BLaER1 treated with 17β-estradiol and CSF1 and Interleukin-3, amounts not matched to agents 10 nM and 100 nM (cell line): ENCODE data around the gene PRKAG1.

Experiments used
- H3K27ac ChIP-seq, 11 experiments: shearing (Covaris generic); formaldehyde crosslinking; 2 replicates each; pipeline ENCODE4 v1.8.1; 2022
- H3K27me3 ChIP-seq, 11 experiments: shearing (Covaris generic); formaldehyde crosslinking; 2 replicates each; pipeline ENCODE4 v1.8.1; 2022
- H3K36me3 ChIP-seq, 11 experiments: shearing (Covaris generic); formaldehyde crosslinking; 2 replicates each; pipeline ENCODE4 v1.8.1; 2022
- H3K4me1 ChIP-seq, 10 experiments: shearing (Covaris generic); formaldehyde crosslinking; 2 replicates each; pipeline ENCODE4 v1.8.1; 2022
- H3K4me2 ChIP-seq, 11 experiments: shearing (Covaris generic); formaldehyde crosslinking; 2 replicates each; pipeline ENCODE4 v1.8.1; 2022
- H3K4me3 ChIP-seq, 10 experiments: shearing (Covaris generic); formaldehyde crosslinking; 2 replicates each; pipeline ENCODE4 v1.8.1; 2022
- H3K9ac ChIP-seq, 11 experiments: shearing (Covaris generic); formaldehyde crosslinking; 2 replicates each; pipeline ENCODE4 v1.8.1; 2022
- H3K9me3 ChIP-seq, 11 experiments: shearing (Covaris generic); formaldehyde crosslinking; replicated peaks in 1 of 11; 2 replicates each; pipeline ENCODE4 v1.8.1; 2022
- H4K20me1 ChIP-seq, 11 experiments: shearing (Covaris generic); formaldehyde crosslinking; 2 replicates each; pipeline ENCODE4 v1.8.1; 2022
- Cebpa-rat ChIP-seq, 11 experiments: shearing (Covaris generic); IDR thresholded peaks; 2 replicates each; pipeline ENCODE4 v1.8.1; 2022

The PRKAG1 gene

GRCh38 chr12:48956279-48957140 lies 62.1 kb downstream of the PRKAG1 start:
- Histone ChIP-seq H3K36me3 (peaks cover 27 to 45% (median 34%) of the 10 kb centered on the region in 11 experiments), H3K27ac (peak overlapping the region; percentile 71 to 92 (median 88)), H4K20me1 (peaks cover 37 to 52% (median 48%) of the 10 kb centered on the region in 11 experiments), H3K4me2 (peak overlapping the region; percentile 76 to 99 (median 93)), H3K4me1 (peaks cover 30 to 56% (median 36%) of the 10 kb centered on the region in 10 experiments), H3K4me3 (peak overlapping the region; percentile 86 to 100 (median 98)), H3K27me3 (no peaks in the 10 kb centered on the region), H3K9ac (peak overlapping the region; percentile 84 to 93 (median 90)), H3K9me3 (no peaks in the 10 kb centered on the region)
- no peak for TF ChIP-seq Cebpa-rat (IDR thresholded peaks at IDR 0.05)

- H3K27me3 ChIP-seq = no peaks in the 10 kb centered on the region
- peak overlapping the region in 3 of 11 experiments; percentile 48 to 89 (median 85); a peak in 3 of 22 replicates for H3K9ac ChIP-seq
- peaks cover 30 to 52% (median 36%) of the 10 kb centered on the region in 10 experiments for H3K4me1 ChIP-seq
- peak overlapping the region; percentile 76 to 99 (median 93) for H3K4me2 ChIP-seq
- H3K27ac ChIP-seq = peak overlapping the region in 5 of 11 experiments; percentile 21 to 92 (median 82); a peak in 8 of 22 replicates
- peak overlapping the region; percentile 25 to 100 (median 98); a peak in 15 of 20 replicates for H3K4me3 ChIP-seq
- no peaks in the 10 kb centered on the region for H3K9me3 ChIP-seq
- TF ChIP-seq Cebpa-rat (IDR thresholded peaks at IDR 0.05) = no peak
- H3K36me3 ChIP-seq = peaks cover 36 to 57% (median 42%) of the 10 kb centered on the region in 11 experiments
- H4K20me1 ChIP-seq = peaks cover 47 to 68% (median 63%) of the 10 kb centered on the region in 11 experiments
These were observed 63.6 kb downstream of the PRKAG1 start for GRCh38 chr12:48954841-48955501.

- no peak for TF ChIP-seq Cebpa-rat (IDR thresholded peaks at IDR 0.05)
- Histone ChIP-seq H3K9me3 (no peaks in the 10 kb centered on the region), H3K9ac (no peak overlapping the region), H3K4me2 (peak overlapping the region in 8 of 11 experiments; percentile 79 to 99 (median 94); a peak in 15 of 22 replicates), H3K36me3 (peaks cover 42 to 66% (median 51%) of the 10 kb centered on the region in 11 experiments), H4K20me1 (peaks cover 54 to 77% (median 72%) of the 10 kb centered on the region in 11 experiments), H3K27me3 (no peaks in the 10 kb centered on the region), H3K4me3 (0 out of 20 replicates have a peak overlapping the region, but pooled peaks of 1 of the 10 experiments have one; percentile 24), H3K27ac (no peak overlapping the region), H3K4me1 (peaks cover 30 to 54% (median 36%) of the 10 kb centered on the region in 10 experiments)
These were observed 64.5 kb downstream of the PRKAG1 start for GRCh38 chr12:48954061-48954460.

- Histone ChIP-seq H3K4me2 (no peak overlapping the region; a peak in 1 of 22 replicates), H3K36me3 (peaks cover 50 to 80% (median 65%) of the 10 kb centered on the region in 11 experiments), H3K9ac (no peak overlapping the region), H3K27me3 (no peaks in the 10 kb centered on the region), H3K9me3 (no peaks in the 10 kb centered on the region), H3K4me1 (peaks cover 22 to 48% (median 28%) of the 10 kb centered on the region in 10 experiments), H3K4me3 (no peak overlapping the region), H4K20me1 (peaks cover 63 to 90% (median 86%) of the 10 kb centered on the region in 11 experiments), H3K27ac (no peak overlapping the region)
- TF ChIP-seq Cebpa-rat (IDR thresholded peaks at IDR 0.05) = no peak
These were observed 65.9 kb downstream of the PRKAG1 start for GRCh38 chr12:48952691-48953090.
